ENCODE data around the gene CLIP4.

Gene CLIP4

GRCh38 chr2:29218071-29218470, 102.9 kb downstream of the CLIP4 start:
- Histone ChIP-seq H3K4me3 (ENCODE audit: low read depth in 1 of 2, low read length in 2 of 2) (no peak overlapping the region), H3K9me3 (ENCODE audit: control insufficient read depth in 1 of 2, low read length in 2 of 2) (no peaks in the 10 kb centered on the region), H3K9ac (ENCODE audit: low read depth in 1 of 2, low read length in 2 of 2) (no peak overlapping the region), H3K27ac (ENCODE audit: low read depth, low read length) (no peak overlapping the region), H3K27me3 (ENCODE audit: control insufficient read depth in 1 of 2, insufficient read depth in 2 of 2, low read length in 2 of 2) (no peaks in the 10 kb centered on the region), H3K4me1 (ENCODE audit: control insufficient read depth in 1 of 2, insufficient read depth in 2 of 2, low read length in 2 of 2) (no peaks in the 10 kb centered on the region), H3K36me3 (ENCODE audit: control insufficient read depth in 1 of 2, insufficient read depth in 2 of 2, low read length in 2 of 2) (no peaks in the 10 kb centered on the region)

- Histone ChIP-seq H3K36me3 (ENCODE audit: control insufficient read depth in 1 of 2, insufficient read depth in 2 of 2, low read length in 2 of 2) (no peaks in the 10 kb centered on the region), H3K4me1 (ENCODE audit: control insufficient read depth in 1 of 2, insufficient read depth in 2 of 2, low read length in 2 of 2) (no peaks in the 10 kb centered on the region), H3K27ac (ENCODE audit: low read depth, low read length) (no peak overlapping the region), H3K9ac (ENCODE audit: low read depth in 1 of 2, low read length in 2 of 2) (no peak overlapping the region), H3K4me3 (ENCODE audit: low read depth in 1 of 2, low read length in 2 of 2) (no peak overlapping the region), H3K27me3 (ENCODE audit: control insufficient read depth in 1 of 2, insufficient read depth in 2 of 2, low read length in 2 of 2) (no peaks in the 10 kb centered on the region), H3K9me3 (ENCODE audit: control insufficient read depth in 1 of 2, low read length in 2 of 2) (no peaks in the 10 kb centered on the region)
These were observed 103.4 kb downstream of the CLIP4 start for GRCh38 chr2:29218550-29219125.

GRCh38 chr2:29219374-29219773, 104.2 kb downstream of the CLIP4 start:
- Histone ChIP-seq H3K9me3 (ENCODE audit: control insufficient read depth in 1 of 2, low read length in 2 of 2) (no peaks in the 10 kb centered on the region), H3K9ac (ENCODE audit: low read depth in 1 of 2, low read length in 2 of 2) (no peak overlapping the region), H3K36me3 (ENCODE audit: control insufficient read depth in 1 of 2, insufficient read depth in 2 of 2, low read length in 2 of 2) (no peaks in the 10 kb centered on the region), H3K4me1 (ENCODE audit: control insufficient read depth in 1 of 2, insufficient read depth in 2 of 2, low read length in 2 of 2) (no peaks in the 10 kb centered on the region), H3K27me3 (ENCODE audit: control insufficient read depth in 1 of 2, insufficient read depth in 2 of 2, low read length in 2 of 2) (no peaks in the 10 kb centered on the region), H3K4me3 (ENCODE audit: low read depth in 1 of 2, low read length in 2 of 2) (no peak overlapping the region), H3K27ac (ENCODE audit: low read depth, low read length) (no peak overlapping the region)

GRCh38 chr2:29220506-29221270, 105.5 kb downstream of the CLIP4 start:
- Histone ChIP-seq H3K4me1 (ENCODE audit: control insufficient read depth in 1 of 2, insufficient read depth in 2 of 2, low read length in 2 of 2) (no peaks in the 10 kb centered on the region), H3K27ac (ENCODE audit: low read depth, low read length) (no peak overlapping the region), H3K27me3 (ENCODE audit: control insufficient read depth in 1 of 2, insufficient read depth in 2 of 2, low read length in 2 of 2) (no peaks in the 10 kb centered on the region), H3K36me3 (ENCODE audit: control insufficient read depth in 1 of 2, insufficient read depth in 2 of 2, low read length in 2 of 2) (no peaks in the 10 kb centered on the region), H3K9ac (ENCODE audit: low read depth in 1 of 2, low read length in 2 of 2) (no peak overlapping the region), H3K9me3 (ENCODE audit: control insufficient read depth in 1 of 2, low read length in 2 of 2) (no peaks in the 10 kb centered on the region), H3K4me3 (ENCODE audit: low read depth in 1 of 2, low read length in 2 of 2) (no peak overlapping the region)

GRCh38 chr2:29222381-29223179, 107.4 kb downstream of the CLIP4 start:
- H3K27ac ChIP-seq (ENCODE audit: low read depth, low read length) = no peak overlapping the region
- H3K36me3 ChIP-seq (ENCODE audit: control insufficient read depth in 1 of 2, insufficient read depth in 2 of 2, low read length in 2 of 2) = no peaks in the 10 kb centered on the region
- H3K9me3 ChIP-seq (ENCODE audit: control insufficient read depth in 1 of 2, low read length in 2 of 2) = no peaks in the 10 kb centered on the region
- H3K4me1 ChIP-seq (ENCODE audit: control insufficient read depth in 1 of 2, insufficient read depth in 2 of 2, low read length in 2 of 2) = no peaks in the 10 kb centered on the region
- H3K9ac ChIP-seq (ENCODE audit: low read depth in 1 of 2, low read length in 2 of 2) = no peak overlapping the region
- peaks cover 0 to 4% of the 10 kb centered on the region in 2 donors for H3K27me3 ChIP-seq (ENCODE audit: control insufficient read depth in 1 of 2, insufficient read depth in 2 of 2, low read length in 2 of 2)
- H3K4me3 ChIP-seq (ENCODE audit: low read depth in 1 of 2, low read length in 2 of 2) = no peak overlapping the region

- Histone ChIP-seq H3K9ac (ENCODE audit: low read depth in 1 of 2, low read length in 2 of 2) (no peak overlapping the region), H3K27ac (ENCODE audit: low read depth, low read length) (no peak overlapping the region), H3K4me1 (ENCODE audit: control insufficient read depth in 1 of 2, insufficient read depth in 2 of 2, low read length in 2 of 2) (no peaks in the 10 kb centered on the region), H3K9me3 (ENCODE audit: control insufficient read depth in 1 of 2, low read length in 2 of 2) (no peaks in the 10 kb centered on the region), H3K27me3 (ENCODE audit: control insufficient read depth in 1 of 2, insufficient read depth in 2 of 2, low read length in 2 of 2) (peaks cover 3 to 4% of the 10 kb centered on the region in 2 donors), H3K4me3 (ENCODE audit: low read depth in 1 of 2, low read length in 2 of 2) (no peak overlapping the region), H3K36me3 (ENCODE audit: control insufficient read depth in 1 of 2, insufficient read depth in 2 of 2, low read length in 2 of 2) (no peaks in the 10 kb centered on the region)
These were observed 108.0 kb downstream of the CLIP4 start for GRCh38 chr2:29223257-29223656.

- peaks cover 4% of the 10 kb centered on the region in 2 donors for H3K27me3 ChIP-seq (ENCODE audit: control insufficient read depth in 1 of 2, insufficient read depth in 2 of 2, low read length in 2 of 2)
- no peak overlapping the region for H3K4me3 ChIP-seq (ENCODE audit: low read depth in 1 of 2, low read length in 2 of 2)
- no peak overlapping the region for H3K9ac ChIP-seq (ENCODE audit: low read depth in 1 of 2, low read length in 2 of 2)
- no peaks in the 10 kb centered on the region for H3K36me3 ChIP-seq (ENCODE audit: control insufficient read depth in 1 of 2, insufficient read depth in 2 of 2, low read length in 2 of 2)
- no peaks in the 10 kb centered on the region for H3K4me1 ChIP-seq (ENCODE audit: control insufficient read depth in 1 of 2, insufficient read depth in 2 of 2, low read length in 2 of 2)
- no peaks in the 10 kb centered on the region for H3K9me3 ChIP-seq (ENCODE audit: control insufficient read depth in 1 of 2, low read length in 2 of 2)
- no peak overlapping the region for H3K27ac ChIP-seq (ENCODE audit: low read depth, low read length)
These were observed 108.9 kb downstream of the CLIP4 start for GRCh38 chr2:29223851-29224692.

- Histone ChIP-seq H3K36me3 (ENCODE audit: control insufficient read depth in 1 of 2, insufficient read depth in 2 of 2, low read length in 2 of 2) (no peaks in the 10 kb centered on the region), H3K9me3 (ENCODE audit: control insufficient read depth in 1 of 2, low read length in 2 of 2) (no peaks in the 10 kb centered on the region), H3K4me1 (ENCODE audit: control insufficient read depth in 1 of 2, insufficient read depth in 2 of 2, low read length in 2 of 2) (no peaks in the 10 kb centered on the region), H3K27me3 (ENCODE audit: control insufficient read depth in 1 of 2, insufficient read depth in 2 of 2, low read length in 2 of 2) (peaks cover 4% of the 10 kb centered on the region in 2 donors), H3K4me3 (ENCODE audit: low read depth in 1 of 2, low read length in 2 of 2) (no peak overlapping the region), H3K27ac (ENCODE audit: low read depth, low read length) (no peak overlapping the region), H3K9ac (ENCODE audit: low read depth in 1 of 2, low read length in 2 of 2) (no peak overlapping the region)
These were observed 109.7 kb downstream of the CLIP4 start for GRCh38 chr2:29224693-29225551.

- no peak overlapping the region for H3K9ac ChIP-seq (ENCODE audit: low read depth in 1 of 2, low read length in 2 of 2)
- no peaks in the 10 kb centered on the region for H3K36me3 ChIP-seq (ENCODE audit: control insufficient read depth in 1 of 2, insufficient read depth in 2 of 2, low read length in 2 of 2)
- H3K4me3 ChIP-seq (ENCODE audit: low read depth in 1 of 2, low read length in 2 of 2) = no peak overlapping the region
- peaks cover 4% of the 10 kb centered on the region in 2 donors for H3K27me3 ChIP-seq (ENCODE audit: control insufficient read depth in 1 of 2, insufficient read depth in 2 of 2, low read length in 2 of 2)
- H3K9me3 ChIP-seq (ENCODE audit: control insufficient read depth in 1 of 2, low read length in 2 of 2) = no peaks in the 10 kb centered on the region
- H3K27ac ChIP-seq (ENCODE audit: low read depth, low read length) = no peak overlapping the region
- H3K4me1 ChIP-seq (ENCODE audit: control insufficient read depth in 1 of 2, insufficient read depth in 2 of 2, low read length in 2 of 2) = no peaks in the 10 kb centered on the region
These were observed 110.6 kb downstream of the CLIP4 start for GRCh38 chr2:29225814-29226213.

Data from duodenal mucosa (tissue), 2 donors.